OCI-LY7 (cell line): ENCODE measurements around the gene PON1.

Experiments used
- EZH2phosphoT487 ChIP-seq: fragments of 200-600 bp; sonication (generic); IDR thresholded peaks from 2 replicates; pipeline ENCODE4 v1.6.1; 2018; ENCODE audit warnings: low read depth, borderline replicate concordance, mild to moderate bottlenecking, mixed run types, antibody characterized with exemption, low read length, moderate library complexity, mixed read lengths
- TF ChIP-seq, protein P1 (sequence below): fragments of 200-600 bp; sonication (generic); conservative IDR thresholded peaks from 2 replicates; pipeline ENCODE4 v1.5.1; 2014; ENCODE audit warnings: mild to moderate bottlenecking, antibody characterized with exemption, low read length, moderate library complexity, mixed read lengths

GRCh38 chr7:95317966-95318365, 6.4 kb downstream of the PON1 start:
- TF ChIP-seq, protein P1, sequence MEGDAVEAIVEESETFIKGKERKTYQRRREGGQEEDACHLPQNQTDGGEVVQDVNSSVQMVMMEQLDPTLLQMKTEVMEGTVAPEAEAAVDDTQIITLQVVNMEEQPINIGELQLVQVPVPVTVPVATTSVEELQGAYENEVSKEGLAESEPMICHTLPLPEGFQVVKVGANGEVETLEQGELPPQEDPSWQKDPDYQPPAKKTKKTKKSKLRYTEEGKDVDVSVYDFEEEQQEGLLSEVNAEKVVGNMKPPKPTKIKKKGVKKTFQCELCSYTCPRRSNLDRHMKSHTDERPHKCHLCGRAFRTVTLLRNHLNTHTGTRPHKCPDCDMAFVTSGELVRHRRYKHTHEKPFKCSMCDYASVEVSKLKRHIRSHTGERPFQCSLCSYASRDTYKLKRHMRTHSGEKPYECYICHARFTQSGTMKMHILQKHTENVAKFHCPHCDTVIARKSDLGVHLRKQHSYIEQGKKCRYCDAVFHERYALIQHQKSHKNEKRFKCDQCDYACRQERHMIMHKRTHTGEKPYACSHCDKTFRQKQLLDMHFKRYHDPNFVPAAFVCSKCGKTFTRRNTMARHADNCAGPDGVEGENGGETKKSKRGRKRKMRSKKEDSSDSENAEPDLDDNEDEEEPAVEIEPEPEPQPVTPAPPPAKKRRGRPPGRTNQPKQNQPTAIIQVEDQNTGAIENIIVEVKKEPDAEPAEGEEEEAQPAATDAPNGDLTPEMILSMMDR, result no peak
- no peak for TF ChIP-seq EZH2phosphoT487
